HG03565 (cell line): Measurements from ENCODE around the gene FGR.

Experiments
- ATAC-seq: cut with Tn5 transposase; IDR thresholded peaks from one replicate; pipeline ENCODE4 v1.9.1; 2021; ENCODE audit warnings: mild to moderate bottlenecking, moderate library complexity; ENCODE audit not compliant: unreplicated experiment

The FGR gene

GRCh38 chr1:27589841-27590426 is 45.1 kb downstream of the FGR start:
- no peak for ATAC-seq

- ATAC-seq, result no peak
Observed at GRCh38 chr1:27589441-27589840, 45.5 kb downstream of the FGR start.

GRCh38 chr1:27588256-27589232 is 46.4 kb downstream of the FGR start:
- no peak for ATAC-seq

GRCh38 chr1:27585684-27586083 is 49.3 kb downstream of the FGR start:
- no peak for ATAC-seq

GRCh38 chr1:27584453-27584852 is 50.5 kb downstream of the FGR start:
- no peak for ATAC-seq

- no peak for ATAC-seq
Observed at GRCh38 chr1:27583479-27583878, 51.5 kb downstream of the FGR start.

- no peak for ATAC-seq
Observed at GRCh38 chr1:27581823-27582243, 53.2 kb downstream of the FGR start.

- no peak for ATAC-seq
Observed at GRCh38 chr1:27577504-27578188, 57.3 kb downstream of the FGR start.

GRCh38 chr1:27576806-27577227 is 58.2 kb downstream of the FGR start:
- no peak for ATAC-seq

GRCh38 chr1:27575840-27576331 is 59.1 kb downstream of the FGR start:
- ATAC-seq, result no peak

GRCh38 chr1:27574871-27575831 is 59.8 kb downstream of the FGR start:
- ATAC-seq, result no peak

- no peak for ATAC-seq
Observed at GRCh38 chr1:27574001-27574781, 60.8 kb downstream of the FGR start.

GRCh38 chr1:27572679-27573426 is 62.1 kb downstream of the FGR start:
- no peak for ATAC-seq

- ATAC-seq, result no peak
Observed at GRCh38 chr1:27572019-27572678, 62.8 kb downstream of the FGR start.

GRCh38 chr1:27571439-27572018 is 63.5 kb downstream of the FGR start:
- ATAC-seq, result no peak

- ATAC-seq, result no peak
Observed at GRCh38 chr1:27570784-27571183, 64.2 kb downstream of the FGR start.

GRCh38 chr1:27570356-27570755 is 64.6 kb downstream of the FGR start:
- ATAC-seq, result no peak
